Endothelial cell of umbilical vein (primary cell): Measurements from ENCODE around the gene SPATA18. TPM values are rescaled to one million over a fixed set of nuclear protein-coding genes. Genes with fewer than 3 reads are reported as not detected.

ENCODE experiments used
- BruUV-seq: library from RNA; stranded (reverse); fragments of 400-500 nt; replicated peaks from 2 replicates; lab custom pipeline; 2021; lab: Mats Ljungman, UMichigan
- CTCF ChIA-PET: fragments of 300-600, 350-600 bp; sonication (Branson Sonifier 250); formaldehyde crosslinking; loops from one replicate; lab custom pipeline; 2021; ENCODE audit warnings: antibody characterized with exemption, inconsistent platforms; lab: Charles Lee
- POLR2A ChIA-PET: fragments of 300-600, 350-600 bp; sonication (Branson Sonifier 250); formaldehyde crosslinking; loops from one replicate; lab custom pipeline; 2021; ENCODE audit warnings: antibody characterized with exemption, inconsistent platforms; lab: Charles Lee
- DNase-seq: peaks from one replicate; pipeline ENCODE4 v3.0.0-alpha.2; 2011; ENCODE audit warnings: low read depth, low spot score
- FAIRE-seq: peaks from 2 replicates; lab custom pipeline; 2011; peaks lifted over from hg19 to GRCh38; lab: Jason Lieb, UNC
- H2AFZ ChIP-seq: 2 replicates; pipeline ENCODE4 v1.6.0; 2012; ENCODE audit warnings: low read depth, low read length, control low read depth, inconsistent platforms
- H3K27ac ChIP-seq: 2 replicates; pipeline ENCODE4 v1.5.1; 2011; ENCODE audit warnings: low read depth, mild to moderate bottlenecking, control low read depth, low read length, moderate library complexity; ENCODE audit not compliant: insufficient read depth
- H3K27me3 ChIP-seq, 2 experiments: 2 replicates each; pipeline versions ENCODE4 v1.6.0 to v1.6.1; 2011; ENCODE audit warnings: low read length in 2 of 2, mixed read lengths in 1 of 2; ENCODE audit not compliant: control insufficient read depth in 2 of 2, insufficient read depth in 2 of 2
- H3K36me3 ChIP-seq, 2 experiments: 2 replicates in 1 of 2; 3 replicates in 1 of 2; pipeline ENCODE4 v1.5.1; 2011; ENCODE audit warnings: low read length in 2 of 2, mild to moderate bottlenecking in 1 of 2, moderate library complexity in 1 of 2; ENCODE audit not compliant: control insufficient read depth in 2 of 2, insufficient read depth in 2 of 2; ENCODE audit errors: extremely low read depth in 1 of 2
- H3K4me1 ChIP-seq: 3 replicates; pipeline ENCODE4 v1.5.1; 2011; ENCODE audit warnings: mild to moderate bottlenecking, low read length; ENCODE audit not compliant: control insufficient read depth, insufficient read depth; ENCODE audit errors: extremely low read depth
- H3K4me2 ChIP-seq: 2 replicates; pipeline ENCODE4 v1.6.1; 2011; ENCODE audit warnings: low read length, control low read depth, mixed read lengths; ENCODE audit not compliant: insufficient read depth
- H3K4me3 ChIP-seq, 3 experiments: fragments of 200-600 bp in 1 of 3; sonication (generic), shearing (Covaris generic) in 1 of 3; replicated peaks in 1 of 3; 2 replicates each; pipeline ENCODE4 v1.5.1; 2011 to 2016; ENCODE audit warnings: control low read depth in 3 of 3, low read length in 3 of 3, mild to moderate bottlenecking in 2 of 3, inconsistent platforms in 1 of 3, low read depth in 1 of 3, moderate library complexity in 1 of 3; ENCODE audit not compliant: insufficient read depth in 1 of 3
- H3K79me2 ChIP-seq: 2 replicates; pipeline ENCODE4 v1.6.0; 2012; ENCODE audit warnings: low read length, inconsistent platforms; ENCODE audit not compliant: control insufficient read depth, insufficient read depth
- H3K9ac ChIP-seq: replicated peaks from 2 replicates; pipeline ENCODE3; 2011; ENCODE audit warnings: low read length, control low read depth; ENCODE audit not compliant: insufficient read depth; ENCODE audit errors: extremely low read depth
- H3K9me1 ChIP-seq: replicated peaks from 3 replicates; pipeline ENCODE4 v1.6.0; 2011; ENCODE audit warnings: mild to moderate bottlenecking, low read length; ENCODE audit not compliant: control insufficient read depth, insufficient read depth; ENCODE audit errors: extremely low read depth
- H3K9me3 ChIP-seq: replicated peaks from 2 replicates; pipeline ENCODE4 v1.5.1; 2012; ENCODE audit warnings: low read length, inconsistent platforms; ENCODE audit not compliant: control insufficient read depth, insufficient read depth
- H4K20me1 ChIP-seq: replicated peaks from 2 replicates; pipeline ENCODE3; 2011; ENCODE audit warnings: mild to moderate bottlenecking, low read length; ENCODE audit not compliant: control insufficient read depth, insufficient read depth; ENCODE audit errors: extremely low read depth
- EZH2 ChIP-seq: IDR thresholded peaks from 2 replicates; pipeline ENCODE4 v1.6.1; 2012; ENCODE audit warnings: borderline replicate concordance, low read depth, mild to moderate bottlenecking, moderate library complexity, low read length, inconsistent platforms; ENCODE audit not compliant: severe bottlenecking
- FOS ChIP-seq: IDR thresholded peaks from 2 replicates; pipeline ENCODE4 v1.6.1; 2011; ENCODE audit warnings: mild to moderate bottlenecking, low read length, moderate library complexity, borderline replicate concordance; ENCODE audit not compliant: insufficient read depth
- GATA2 ChIP-seq: IDR thresholded peaks from 2 replicates; pipeline ENCODE4 v1.7.0; 2011; ENCODE audit warnings: low read depth, mild to moderate bottlenecking, moderate library complexity, mixed read lengths, low read length; ENCODE audit not compliant: insufficient read length, insufficient read depth
- JUN ChIP-seq: IDR thresholded peaks from 2 replicates; pipeline ENCODE4 v1.6.1; 2011; ENCODE audit warnings: borderline replicate concordance, low read depth; ENCODE audit not compliant: insufficient read length, insufficient read depth
- MYC ChIP-seq: IDR thresholded peaks from one replicate; pipeline ENCODE4 v1.6.1; 2011; ENCODE audit warnings: mild to moderate bottlenecking, low read depth, low read length
- POLR2A ChIP-seq: IDR thresholded peaks from 2 replicates; pipeline ENCODE4 v1.6.1; 2012; ENCODE audit warnings: low read depth, mild to moderate bottlenecking, control low read depth, low read length
- POLR2AphosphoS5 ChIP-seq: IDR thresholded peaks from 2 replicates; pipeline ENCODE4 v1.6.1; 2012; ENCODE audit warnings: low read depth, mild to moderate bottlenecking, control low read depth, low read length, moderate library complexity; ENCODE audit not compliant: insufficient read depth
- dilution Hi-C: fragments of 300-500 bp; cut with MboI; formaldehyde crosslinking; loops from one replicate; pipeline ENCODE4 v1.15.0; 2019; ENCODE audit warnings: low sequenced_read_pairs; ENCODE audit not compliant: extremely low pct_ligation_motif_present
- intact Hi-C: fragments of 100-400 bp; cut with micrococcal nuclease; formaldehyde crosslinking; loops from one replicate; pipeline ENCODE4 v1.10.0; 2022
- polyA plus RNA-seq, 4 experiments: library from polyadenylated mRNA; depleted of rRNA in 3 of 4; stranded (reverse) in 3 of 4; unstranded in 1 of 4; fragments of >200 nt; gene quantifications; 2 replicates each; pipeline versions ENCODE4 v1.2.1 to v1.2.3, GENCODE V29; 2011 to 2012; ENCODE audit warnings: missing spikeins in 1 of 4
- total RNA-seq: library from RNA; stranded (reverse); gene quantifications from 2 replicates; pipeline ENCODE4 v1.2.3, GENCODE V29; 2021
- TF ChIP-seq, protein P1 (sequence below): IDR thresholded peaks from 2 replicates; pipeline ENCODE4 v1.6.1; 2011; ENCODE audit not compliant: insufficient read depth, insufficient read length
- TF ChIP-seq, protein P2 (sequence below), 2 donors: IDR thresholded peaks; 1 replicate in 1 of 2; 2 replicates in 1 of 2; pipeline ENCODE4 v1.5.1; 2011; ENCODE audit warnings: low read length in 2 of 2, mild to moderate bottlenecking in 2 of 2, moderate library complexity in 2 of 2, control low read depth in 1 of 2, inconsistent platforms in 1 of 2, low read depth in 1 of 2; ENCODE audit not compliant: insufficient read depth in 1 of 2; ENCODE audit errors: extremely low read depth in 1 of 2

The SPATA18 gene
- total and polyA plus RNA-seq, 2 donors (not counting 3 experiments of a cell fraction or from before 2014, with no cell fraction given): 2.7 to 4.6 TPM

DNA sequence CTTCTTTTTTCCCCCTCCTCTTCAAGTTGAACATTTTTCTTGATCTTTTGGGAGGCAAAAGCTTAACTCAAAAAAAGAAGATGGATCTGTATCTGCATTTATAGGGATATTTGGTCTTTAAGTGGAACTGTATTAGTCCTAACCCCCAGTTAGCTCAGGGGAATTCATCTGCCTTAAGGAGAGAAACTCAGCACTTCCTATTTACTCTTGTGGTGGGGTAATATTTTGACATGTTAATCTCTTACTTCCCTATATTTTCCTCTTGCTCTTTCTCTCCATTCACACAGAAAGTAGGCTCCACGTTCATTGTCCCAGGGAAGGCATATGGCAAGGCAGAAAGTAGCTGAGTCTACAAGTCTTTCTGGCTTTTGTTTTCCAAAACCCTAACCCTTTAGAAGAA is 36.2 kb upstream of the SPATA18 start:
- no peaks in the 10 kb centered on the region for H3K36me3 ChIP-seq
- H2AFZ ChIP-seq: no peak overlapping the region
- no peak overlapping the region for H3K4me3 ChIP-seq
- H3K9me3 ChIP-seq: no peaks in the 10 kb centered on the region
- ChIA-PET CTCF (interaction anchor here (1.1 to 1.5 kb wide), 7 partner anchors 17 to 130 kb away, joined by 3 to 6 read pairs (median 4); partner anchors contain the start of gene SGCB), POLR2A (no interaction called here)
- FAIRE-seq (no peak), DNase-seq (no peak)
- peaks cover 22% of the 10 kb centered on the region for H3K4me1 ChIP-seq
- no peak overlapping the region for H3K4me2 ChIP-seq
- TF ChIP-seq FOS: no peak
- TF ChIP-seq JUN: no peak
- TF ChIP-seq EZH2: no peak
- TF ChIP-seq POLR2AphosphoS5: no peak
- TF ChIP-seq, protein P1, sequence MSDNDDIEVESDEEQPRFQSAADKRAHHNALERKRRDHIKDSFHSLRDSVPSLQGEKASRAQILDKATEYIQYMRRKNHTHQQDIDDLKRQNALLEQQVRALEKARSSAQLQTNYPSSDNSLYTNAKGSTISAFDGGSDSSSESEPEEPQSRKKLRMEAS: no peak
- TF ChIP-seq GATA2: no peak
- TF ChIP-seq POLR2A: no peak
- TF ChIP-seq, protein P2, sequence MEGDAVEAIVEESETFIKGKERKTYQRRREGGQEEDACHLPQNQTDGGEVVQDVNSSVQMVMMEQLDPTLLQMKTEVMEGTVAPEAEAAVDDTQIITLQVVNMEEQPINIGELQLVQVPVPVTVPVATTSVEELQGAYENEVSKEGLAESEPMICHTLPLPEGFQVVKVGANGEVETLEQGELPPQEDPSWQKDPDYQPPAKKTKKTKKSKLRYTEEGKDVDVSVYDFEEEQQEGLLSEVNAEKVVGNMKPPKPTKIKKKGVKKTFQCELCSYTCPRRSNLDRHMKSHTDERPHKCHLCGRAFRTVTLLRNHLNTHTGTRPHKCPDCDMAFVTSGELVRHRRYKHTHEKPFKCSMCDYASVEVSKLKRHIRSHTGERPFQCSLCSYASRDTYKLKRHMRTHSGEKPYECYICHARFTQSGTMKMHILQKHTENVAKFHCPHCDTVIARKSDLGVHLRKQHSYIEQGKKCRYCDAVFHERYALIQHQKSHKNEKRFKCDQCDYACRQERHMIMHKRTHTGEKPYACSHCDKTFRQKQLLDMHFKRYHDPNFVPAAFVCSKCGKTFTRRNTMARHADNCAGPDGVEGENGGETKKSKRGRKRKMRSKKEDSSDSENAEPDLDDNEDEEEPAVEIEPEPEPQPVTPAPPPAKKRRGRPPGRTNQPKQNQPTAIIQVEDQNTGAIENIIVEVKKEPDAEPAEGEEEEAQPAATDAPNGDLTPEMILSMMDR (IDR thresholded peaks at IDR 0.05; ENCODE audit: extremely low read depth in 1 of 2, insufficient read depth in 1 of 2, low read depth in 1 of 2, low read length in 2 of 2): no peak
- no peak for TF ChIP-seq MYC
- H3K27ac ChIP-seq: no peak overlapping the region
- no peaks in the 10 kb centered on the region for H4K20me1 ChIP-seq
- no peaks in the 10 kb centered on the region for H3K9me1 ChIP-seq
- no peaks in the 10 kb centered on the region for H3K27me3 ChIP-seq
- no peak overlapping the region for H3K9ac ChIP-seq
- no TSS peak for BruUV-seq
- intact Hi-C loops: no loop called here
- H3K79me2 ChIP-seq: no peaks in the 10 kb centered on the region
- dilution Hi-C loops: no loop called here
